ENCODE measurements around the gene GTF3A.
"Not testable (repeated sequence)": the region's sequence is repeated elsewhere in the genome, so short reads cannot be mapped to it uniquely, and the experiment has no call there.

GRCh38 chr13:27400405-27400804 is 24.0 kb upstream of the GTF3A start:
- TF ChIP-seq CTCF, POLR2AphosphoS5, POLR2A (IDR thresholded peaks at IDR 0.05): not testable (repeated sequence)

Measured in stomach (tissue), 4 donors.